ENCODE data around the gene NR2C2AP. TPM values are rescaled to one million over a fixed set of nuclear protein-coding genes. Genes with fewer than 3 reads are reported as not detected.

NR2C2AP gene
- total RNA-seq, 1 experiment from 2014 or later: 31.7 TPM

DNA sequence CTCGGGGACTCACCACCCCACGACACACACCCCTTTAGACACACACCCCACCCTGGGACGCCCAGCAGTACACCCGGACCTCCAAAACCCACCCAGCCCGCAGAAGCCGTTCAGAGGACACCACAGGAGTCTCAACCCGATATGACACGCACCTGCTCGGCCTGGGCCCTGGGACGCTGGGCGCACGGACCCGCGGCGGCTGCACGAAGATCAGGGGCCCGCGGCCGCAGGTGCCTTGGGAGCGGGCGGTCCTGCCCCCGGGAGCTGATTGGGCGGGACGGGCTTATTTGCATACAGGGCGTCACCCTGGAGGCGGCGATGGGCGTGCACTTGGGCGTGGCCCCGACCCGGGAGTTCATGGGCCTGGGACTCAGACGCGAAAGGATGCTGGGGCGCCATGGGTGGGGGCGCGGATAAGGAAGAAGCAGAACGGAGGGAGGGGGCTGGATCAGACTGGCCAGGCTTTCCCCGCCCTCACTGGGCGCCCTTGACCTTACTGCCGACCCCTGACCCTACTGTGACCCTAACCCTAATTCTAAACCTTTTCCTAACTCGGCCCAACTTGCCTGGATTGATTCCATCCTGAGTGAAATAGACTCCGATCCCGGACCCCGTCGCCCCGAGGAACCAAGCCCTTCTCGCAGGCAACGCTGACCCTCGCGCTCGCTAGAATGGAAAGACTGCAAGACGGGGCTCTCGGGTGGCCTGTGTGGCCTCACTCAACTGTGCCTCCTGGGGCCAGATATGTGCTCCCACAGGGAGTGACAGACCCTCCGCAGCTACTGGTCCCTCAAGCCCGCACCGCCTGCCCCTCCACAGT is 33.0 kb downstream of the NR2C2AP start, which contains the start of gene MEF2B:
Gene MEF2B, minus strand, starts transcription at position 211 of the 820 bp plus-strand sequence. CDS start 19,528 bp downstream, outside the sequence.
- no peak within 1 kb of the TSS for H4K8ac ChIP-seq (replicated peaks; ENCODE audit: insufficient read length, low read depth, low read length)
- H3K14ac ChIP-seq (ENCODE audit: insufficient read depth, low read length): no peak within 1 kb of the TSS
- no peak within 1 kb of the TSS for H3K23ac ChIP-seq (ENCODE audit: insufficient read length, low read depth, low read length)
- peaks cover 6% of the 10 kb centered on the region; the same call in 1 of the 2 replicates for H3K27me3 ChIP-seq (ENCODE audit: insufficient read depth, low read length)
- H3K4me2 ChIP-seq (ENCODE audit: insufficient read depth, insufficient read length, low read length): peak within 1 kb of the TSS; percentile 41
- no peaks in the 10 kb centered on the region for H3K79me1 ChIP-seq (ENCODE audit: insufficient read depth, low read depth, low read length, poor library complexity, severe bottlenecking)
- H4K91ac ChIP-seq (ENCODE audit: insufficient read length, low read depth, low read length): no peak within 1 kb of the TSS
- H3K18ac ChIP-seq (ENCODE audit: insufficient read length, low read depth, low read length): no peak within 1 kb of the TSS
- DNase-seq: peak; percentile 94
- H3K27me3 Mint-ChIP-seq (ENCODE audit: low read depth): peaks cover 68% of the 10 kb centered on the region
- H3K23me2 ChIP-seq (ENCODE audit: insufficient read length, low read depth, low read length, poor library complexity, severe bottlenecking): no peaks in the 10 kb centered on the region
- peak within 1 kb of the TSS in 1 of 3 experiments; percentile 18; a peak in 2 of 7 replicates for H3K27ac Mint-ChIP-seq
- TF ChIP-seq, protein P1, sequence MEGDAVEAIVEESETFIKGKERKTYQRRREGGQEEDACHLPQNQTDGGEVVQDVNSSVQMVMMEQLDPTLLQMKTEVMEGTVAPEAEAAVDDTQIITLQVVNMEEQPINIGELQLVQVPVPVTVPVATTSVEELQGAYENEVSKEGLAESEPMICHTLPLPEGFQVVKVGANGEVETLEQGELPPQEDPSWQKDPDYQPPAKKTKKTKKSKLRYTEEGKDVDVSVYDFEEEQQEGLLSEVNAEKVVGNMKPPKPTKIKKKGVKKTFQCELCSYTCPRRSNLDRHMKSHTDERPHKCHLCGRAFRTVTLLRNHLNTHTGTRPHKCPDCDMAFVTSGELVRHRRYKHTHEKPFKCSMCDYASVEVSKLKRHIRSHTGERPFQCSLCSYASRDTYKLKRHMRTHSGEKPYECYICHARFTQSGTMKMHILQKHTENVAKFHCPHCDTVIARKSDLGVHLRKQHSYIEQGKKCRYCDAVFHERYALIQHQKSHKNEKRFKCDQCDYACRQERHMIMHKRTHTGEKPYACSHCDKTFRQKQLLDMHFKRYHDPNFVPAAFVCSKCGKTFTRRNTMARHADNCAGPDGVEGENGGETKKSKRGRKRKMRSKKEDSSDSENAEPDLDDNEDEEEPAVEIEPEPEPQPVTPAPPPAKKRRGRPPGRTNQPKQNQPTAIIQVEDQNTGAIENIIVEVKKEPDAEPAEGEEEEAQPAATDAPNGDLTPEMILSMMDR (conservative IDR thresholded peaks at IDR 0.05): no peak
- no peak within 1 kb of the TSS for H2AK5ac ChIP-seq (ENCODE audit: insufficient read length, low read length)
- H2BK12ac ChIP-seq (ENCODE audit: insufficient read length, low read depth, low read length): no peak within 1 kb of the TSS
- no CpG with 5 or more reads among the region's 56 CpGs for WGBS (ENCODE audit: extremely low coverage, insufficient read length, low lambda C conversion rate)
- no peaks in the 10 kb centered on the region; a peak in 1 of 7 replicates for H3K36me3 Mint-ChIP-seq (ENCODE audit: insufficient read depth in 1 of 3, low read depth in 3 of 3)
- H2AFZ ChIP-seq (ENCODE audit: low read length): no peak within 1 kb of the TSS
- H3K27ac ChIP-seq (ENCODE audit: insufficient read length, low read depth, low read length): no peak within 1 kb of the TSS
- H3K4me3 Mint-ChIP-seq: peak within 1 kb of the TSS; percentile 56 to 77
- H3T11ph ChIP-seq (ENCODE audit: low read length): no peak within 1 kb of the TSS
- no peak within 1 kb of the TSS for H2BK120ac ChIP-seq (ENCODE audit: low read depth, low read length, poor library complexity, severe bottlenecking)
- no peak within 1 kb of the TSS for H3K4ac ChIP-seq (ENCODE audit: low read depth, low read length)
- H4K20me1 ChIP-seq (ENCODE audit: control insufficient read depth, insufficient read depth, insufficient read length): no peaks in the 10 kb centered on the region
- no peak within 1 kb of the TSS for H3K56ac ChIP-seq (ENCODE audit: insufficient read length, low read depth, low read length)
- no peaks in the 10 kb centered on the region for H3K79me2 ChIP-seq (ENCODE audit: insufficient read depth, low read length)
- peaks cover 18 to 39% of the 10 kb centered on the region in 2 experiments for H3K4me1 Mint-ChIP-seq
- no peak within 1 kb of the TSS for H2BK15ac ChIP-seq (ENCODE audit: low read depth, low read length)
- no peak within 1 kb of the TSS for H2BK5ac ChIP-seq (ENCODE audit: insufficient read length, low read length)
- H3K4me1 ChIP-seq (ENCODE audit: insufficient read depth, low read length): no peaks in the 10 kb centered on the region
- H3K9me3 Mint-ChIP-seq: no peaks in the 10 kb centered on the region
- no peak within 1 kb of the TSS for H3K9ac ChIP-seq (ENCODE audit: extremely low read depth, insufficient read length, low read length)
- H2BK20ac ChIP-seq (ENCODE audit: low read depth, low read length, poor library complexity, severe bottlenecking): no peak within 1 kb of the TSS
- H3K9me3 ChIP-seq (ENCODE audit: control insufficient read depth, low read depth, low read length): no peaks in the 10 kb centered on the region
- H4K5ac ChIP-seq (ENCODE audit: insufficient read length, low read depth, low read length): no peak within 1 kb of the TSS
